ENCODE data around the gene MYO1H. TPM values are rescaled to one million over a fixed set of nuclear protein-coding genes. Genes with fewer than 3 reads are reported as not detected.
"Not testable (repeated sequence)": the region's sequence is repeated elsewhere in the genome, so short reads cannot be mapped to it uniquely, and the experiment has no call there.

The MYO1H gene
- total RNA-seq, 1 experiment from 2014 or later, result not detected

GRCh38 chr12:109467978-109468676, 120.4 kb downstream of the MYO1H start:
- DNase-seq (ENCODE audit: low spot score), result peak; percentile 39

DNA sequence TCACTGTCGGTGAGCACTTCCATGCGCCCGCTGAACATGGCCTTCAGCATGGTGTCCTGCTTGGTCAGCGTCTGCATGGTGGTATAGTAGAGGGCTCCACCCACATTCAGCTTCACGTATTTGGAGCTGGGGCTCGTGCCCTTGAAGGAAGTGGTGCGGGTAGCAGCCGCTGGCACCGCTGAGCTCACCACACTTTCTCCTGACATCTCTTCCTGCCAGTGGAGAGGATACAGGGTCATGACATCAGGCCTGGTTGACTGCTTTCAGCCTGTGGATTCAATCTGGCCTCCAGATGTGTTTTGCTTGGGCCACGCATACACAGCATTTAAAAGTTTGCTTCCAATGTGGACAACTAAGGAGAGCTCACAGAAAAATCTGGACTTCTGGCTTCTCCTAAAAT, 121.8 kb downstream of the MYO1H start:
- DNase-seq (ENCODE audit: low spot score), result no peak

- no peak for DNase-seq (ENCODE audit: low spot score)
Measured at GRCh38 chr12:109473006-109473405, 125.3 kb downstream of the MYO1H start.

DNA sequence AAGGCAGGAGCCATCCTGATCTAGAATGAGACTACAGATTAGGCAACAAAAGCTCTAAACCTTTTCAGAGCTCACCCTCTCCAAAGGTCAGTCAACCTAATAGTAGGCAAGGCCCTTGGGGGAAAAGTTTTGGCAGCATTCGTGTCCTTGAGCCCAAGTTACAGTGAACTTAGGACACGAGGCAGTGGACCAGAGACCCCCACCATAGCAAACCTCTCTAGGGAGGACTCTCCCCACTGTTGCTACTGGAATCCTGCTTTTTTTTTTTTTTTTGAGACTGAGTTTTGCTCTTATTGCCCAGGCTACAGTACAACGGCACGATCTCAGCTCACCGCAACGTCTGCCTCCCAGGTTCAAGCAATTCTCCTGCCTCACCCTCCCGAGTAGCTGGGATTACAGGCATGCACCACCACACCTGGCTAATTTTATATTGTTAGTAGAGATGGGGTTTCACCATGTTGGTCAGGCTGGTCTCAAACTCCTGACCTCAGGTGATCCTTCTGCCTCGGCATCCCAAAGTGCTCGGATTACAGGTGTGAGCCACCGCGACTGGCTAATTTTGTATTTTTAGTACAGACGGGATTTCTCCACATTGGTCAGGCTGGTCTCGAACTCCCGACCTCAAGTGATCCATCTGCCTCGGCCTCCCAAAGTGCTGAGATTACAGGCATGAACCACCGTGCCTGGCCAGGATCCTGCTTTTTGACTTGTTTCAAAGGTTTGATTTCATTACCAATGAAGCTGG, 126.0 kb downstream of the MYO1H start:
- DNase-seq (ENCODE audit: low spot score), result not testable (repeated sequence)

GRCh38 chr12:109475121-109475520, 127.4 kb downstream of the MYO1H start:
- DNase-seq (ENCODE audit: low spot score), result no peak

- no peak for DNase-seq (ENCODE audit: low spot score)
Measured at GRCh38 chr12:109475993-109476806, 128.5 kb downstream of the MYO1H start.

GRCh38 chr12:109476807-109477184, 129.1 kb downstream of the MYO1H start:
- DNase-seq (ENCODE audit: low spot score), result no peak

GRCh38 chr12:109477185-109477962, 129.7 kb downstream of the MYO1H start, which contains the start of the genes KCTD10 and UBE3B:
Gene KCTD10, minus strand, starts transcription at chr12:109477300. Its CDS starts 38 bp downstream, at chr12:109477262.
Gene UBE3B, plus strand, starts transcription at chr12:109477634. Its CDS starts 5,918 bp downstream, at chr12:109483552.
- peak; percentile 75 for DNase-seq (ENCODE audit: low spot score)

DNA sequence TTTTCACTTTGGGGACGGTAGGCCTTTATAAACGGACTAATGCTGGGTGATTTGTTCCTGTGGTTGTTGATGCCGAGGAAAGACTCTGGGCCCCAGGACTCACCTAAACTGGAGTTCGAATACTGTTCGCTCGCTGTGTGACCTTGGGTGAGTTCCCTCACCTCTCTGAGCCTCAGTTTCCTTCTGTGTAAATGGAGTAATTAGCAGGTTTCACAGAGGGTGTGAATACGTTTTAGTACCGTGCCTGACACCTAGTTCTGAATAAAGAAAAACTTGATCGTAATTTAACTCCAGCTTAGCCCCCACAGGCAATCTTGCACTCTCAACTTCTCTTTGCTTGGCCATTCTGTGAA, 130.2 kb downstream of the MYO1H start:
- DNase-seq (ENCODE audit: low spot score), result no peak

- DNase-seq (ENCODE audit: low spot score), result no peak
Measured at GRCh38 chr12:109479761-109480160, 132.1 kb downstream of the MYO1H start.

- no peak for DNase-seq (ENCODE audit: low spot score)
Measured at GRCh38 chr12:109480356-109480755, 132.7 kb downstream of the MYO1H start.

GRCh38 chr12:109481863-109482262, 134.2 kb downstream of the MYO1H start:
- no peak for DNase-seq (ENCODE audit: low spot score)

- no peak for DNase-seq (ENCODE audit: low spot score)
Measured at GRCh38 chr12:109482491-109482890, 134.8 kb downstream of the MYO1H start.

- DNase-seq (ENCODE audit: low spot score), result no peak
Measured at GRCh38 chr12:109482894-109483293, 135.2 kb downstream of the MYO1H start.

GRCh38 chr12:109483346-109483745, 135.6 kb downstream of the MYO1H start:
- DNase-seq (ENCODE audit: low spot score), result no peak

GRCh38 chr12:109485201-109485600, 137.5 kb downstream of the MYO1H start:
- no peak for DNase-seq (ENCODE audit: low spot score)

DNA sequence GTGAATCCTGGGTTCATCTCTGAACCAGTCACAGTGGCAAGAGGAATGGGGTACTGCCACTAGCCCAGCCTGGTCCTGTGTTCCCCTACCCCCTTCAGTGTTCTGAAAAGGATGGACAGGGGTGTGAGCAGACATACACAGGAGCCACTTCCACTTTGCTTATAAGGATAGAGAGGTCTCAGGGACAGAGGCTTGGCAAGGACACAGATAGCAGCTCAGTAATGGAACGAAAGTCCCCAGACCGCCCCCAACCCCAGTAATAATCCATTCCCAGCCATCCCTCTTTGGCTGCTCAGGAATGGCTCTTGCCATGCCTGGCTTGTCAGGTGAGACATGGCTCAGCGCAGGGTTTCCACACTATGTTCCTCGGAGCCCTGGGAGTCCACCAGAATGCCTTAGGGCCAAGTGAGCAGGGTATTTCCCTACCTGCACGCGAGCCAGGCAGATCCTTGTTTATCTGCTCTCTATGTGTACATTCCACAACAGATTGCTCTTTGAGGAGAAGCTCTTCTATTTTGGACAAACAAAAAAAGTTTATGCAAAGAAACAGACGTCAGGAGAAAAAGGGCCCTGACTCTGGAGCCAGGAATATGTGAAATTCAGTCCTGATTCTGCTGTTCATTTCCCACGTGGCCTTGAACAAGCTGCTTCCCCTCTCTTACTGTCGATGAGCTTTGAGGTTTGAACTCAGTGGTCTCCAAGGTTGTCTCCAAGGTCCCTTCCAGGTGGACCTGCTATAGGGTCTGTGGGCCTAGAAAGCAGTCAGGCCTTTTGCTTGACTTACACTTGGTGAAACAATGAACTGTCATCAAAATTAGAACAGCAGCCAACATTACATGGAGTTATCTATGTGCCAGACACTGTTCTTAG, 139.7 kb downstream of the MYO1H start:
- DNase-seq (ENCODE audit: low spot score), result no peak

DNA sequence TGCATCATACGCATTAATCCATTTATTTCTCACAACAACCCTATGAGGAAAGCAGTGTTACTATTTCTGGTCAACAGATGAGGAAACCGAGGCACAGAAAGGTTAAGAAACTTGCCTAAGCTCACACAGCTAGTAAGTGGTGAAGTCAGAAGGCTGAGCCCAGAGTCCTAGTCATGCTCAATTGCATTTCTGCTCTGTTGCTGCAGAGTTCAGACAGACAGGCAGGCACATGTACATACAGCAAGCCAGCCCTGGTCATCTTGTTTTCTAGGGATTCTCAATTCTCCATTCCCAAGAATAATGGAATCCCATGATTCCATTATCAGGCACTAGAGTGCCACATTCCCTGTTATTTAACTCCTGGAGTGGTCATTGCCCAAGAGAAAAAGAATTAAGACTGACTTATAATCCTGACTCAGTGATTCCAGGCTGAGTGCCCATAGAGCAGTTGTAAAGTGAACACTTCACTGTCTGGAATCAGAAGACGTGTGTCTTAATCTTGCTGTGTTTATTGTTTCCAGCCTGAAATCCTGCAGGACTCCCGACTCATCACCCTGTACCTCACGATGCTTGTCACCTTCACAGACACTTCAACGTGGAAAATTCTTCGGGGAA, 140.5 kb downstream of the MYO1H start:
- no peak for DNase-seq (ENCODE audit: low spot score)

- no peak for DNase-seq (ENCODE audit: low spot score)
Measured at GRCh38 chr12:109489016-109489954, 141.6 kb downstream of the MYO1H start.

All from A172 (cell line).